GM19463 (cell line): Measurements from ENCODE around the gene SNX9.
"Not testable (repeated sequence)": the region's sequence is repeated elsewhere in the genome, so short reads cannot be mapped to it uniquely, and the experiment has no call there.

Experiments used
- ATAC-seq: cut with Tn5 transposase; IDR thresholded peaks from one replicate; pipeline ENCODE4 v1.9.1; 2021; ENCODE audit warnings: mild to moderate bottlenecking, moderate library complexity; ENCODE audit not compliant: unreplicated experiment

SNX9 gene

GRCh38 chr6:157853902-157854502 is 31.0 kb downstream of the SNX9 start:
- ATAC-seq, result no peak

GRCh38 chr6:157855325-157855724 is 32.3 kb downstream of the SNX9 start:
- no peak for ATAC-seq

DNA sequence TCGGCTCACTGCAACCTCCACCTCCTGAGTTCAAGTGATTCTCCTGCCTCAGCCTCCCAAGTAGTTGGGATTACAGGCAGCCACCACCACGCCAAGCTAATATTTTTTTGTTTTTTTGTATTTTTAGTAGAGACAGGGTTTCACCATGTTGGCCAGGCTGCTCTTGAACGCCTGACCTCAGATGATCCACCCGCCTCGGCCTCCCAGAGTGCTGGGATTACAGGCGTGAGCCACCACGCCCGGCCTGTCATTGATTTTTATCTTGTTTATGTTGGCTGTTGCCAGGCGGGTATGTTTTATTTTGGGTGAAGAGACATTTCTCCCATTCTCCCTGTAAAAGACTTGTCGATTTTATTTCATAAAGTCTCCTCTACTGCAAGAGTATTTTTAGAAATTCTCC is 32.8 kb downstream of the SNX9 start:
- not testable (repeated sequence) for ATAC-seq

DNA sequence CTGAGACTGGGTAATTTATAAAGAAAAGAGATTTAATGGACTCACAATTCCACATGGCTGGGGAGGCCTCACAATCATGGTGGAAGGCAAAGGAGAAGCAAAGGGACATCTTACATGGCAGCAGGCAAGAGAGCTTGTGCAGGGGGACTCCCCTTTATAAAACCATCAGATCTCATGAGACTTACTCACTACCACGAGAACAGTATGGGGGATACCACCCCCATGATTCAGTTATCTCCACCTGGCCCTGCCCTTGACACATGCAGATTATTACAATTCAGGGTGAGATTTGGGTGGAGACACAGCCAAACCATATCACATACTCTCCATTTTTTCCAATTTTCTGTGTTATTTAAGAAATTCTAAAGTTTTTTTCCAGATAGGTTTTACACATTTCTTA is 35.6 kb downstream of the SNX9 start:
- not testable (repeated sequence) for ATAC-seq

DNA sequence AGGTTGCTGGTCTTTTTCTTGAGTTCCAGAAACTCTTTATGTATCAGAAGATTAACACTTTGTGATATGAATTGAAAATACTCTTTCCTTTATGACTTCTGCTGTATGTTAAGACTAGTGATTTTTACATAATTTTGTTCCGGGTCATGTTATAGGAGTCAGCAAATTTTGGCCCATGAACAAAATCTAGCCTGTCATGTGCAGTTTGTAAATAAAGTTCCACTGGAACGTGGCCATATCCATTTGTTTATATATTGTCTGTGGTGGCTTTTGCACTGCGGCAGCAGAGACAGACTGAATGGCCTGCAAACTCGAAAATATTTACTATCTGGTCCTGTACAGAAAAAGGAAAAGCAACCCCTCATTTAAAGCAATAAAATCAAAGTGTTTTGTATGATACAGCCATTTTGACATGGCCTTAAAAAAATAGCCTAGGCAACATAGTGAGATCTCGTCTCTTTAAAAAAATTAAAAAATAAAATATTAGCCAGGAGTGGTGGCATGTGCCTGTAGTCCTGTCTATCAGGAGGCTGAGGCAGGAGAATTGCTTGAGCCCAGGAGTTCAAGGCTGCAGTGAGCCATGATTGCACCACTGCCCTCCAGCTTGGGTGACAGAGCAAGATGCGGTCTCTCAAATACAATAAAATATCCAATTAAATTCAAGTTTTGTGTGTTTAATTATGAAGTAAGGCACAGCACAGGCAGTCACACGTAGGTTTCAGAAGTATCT is 36.9 kb downstream of the SNX9 start:
- no peak for ATAC-seq

GRCh38 chr6:157860505-157860991 is 37.5 kb downstream of the SNX9 start:
- ATAC-seq, result no peak

GRCh38 chr6:157861184-157861583 is 38.1 kb downstream of the SNX9 start:
- no peak for ATAC-seq

DNA sequence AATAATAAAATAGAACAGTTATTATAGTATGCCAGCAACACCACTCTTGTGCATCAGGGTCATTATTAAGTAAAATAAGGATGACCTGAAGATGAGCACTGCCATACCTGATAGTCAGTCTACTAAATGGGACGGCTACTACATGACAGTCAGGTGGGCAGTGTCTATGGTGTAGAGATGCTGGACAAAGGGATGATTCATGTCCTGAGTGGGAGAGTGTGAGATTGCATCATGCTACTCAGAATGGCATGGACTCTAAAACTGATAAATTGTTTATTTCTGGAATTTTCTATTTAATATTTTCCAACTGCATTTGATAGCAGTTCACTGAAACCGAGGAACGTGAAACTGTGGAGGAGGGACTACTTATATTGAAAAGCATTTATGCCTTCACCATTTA is 38.8 kb downstream of the SNX9 start:
- ATAC-seq, result no peak

GRCh38 chr6:157862706-157863105 is 39.7 kb downstream of the SNX9 start:
- ATAC-seq, result no peak

DNA sequence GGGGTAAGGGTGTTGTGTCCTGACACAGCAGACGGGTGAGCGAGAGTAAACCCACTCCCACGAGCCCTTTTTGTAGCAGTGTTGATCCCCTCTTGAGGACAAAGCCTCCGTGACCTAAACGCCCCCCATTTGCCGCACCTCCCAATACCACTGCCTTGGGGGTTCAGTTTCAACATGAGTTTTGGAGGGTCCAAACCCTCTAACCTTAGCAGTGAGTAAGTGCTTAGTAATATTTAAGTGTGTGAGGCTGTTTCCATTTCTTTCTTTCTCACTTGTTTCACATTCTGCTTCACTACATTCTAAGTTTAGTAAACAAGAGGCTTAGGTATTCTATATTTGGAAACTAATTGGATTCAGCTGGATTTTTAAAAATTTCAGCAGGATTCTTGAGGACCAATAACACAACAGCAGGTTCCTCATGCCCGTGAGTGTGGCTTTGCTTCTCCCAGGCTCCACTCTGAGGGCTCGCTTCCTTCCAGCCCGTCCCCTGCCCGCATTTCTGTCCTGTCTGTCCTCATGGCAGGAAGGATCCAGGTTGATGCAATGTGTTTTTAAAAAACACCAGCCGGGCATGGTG is 41.2 kb downstream of the SNX9 start:
- no peak for ATAC-seq

DNA sequence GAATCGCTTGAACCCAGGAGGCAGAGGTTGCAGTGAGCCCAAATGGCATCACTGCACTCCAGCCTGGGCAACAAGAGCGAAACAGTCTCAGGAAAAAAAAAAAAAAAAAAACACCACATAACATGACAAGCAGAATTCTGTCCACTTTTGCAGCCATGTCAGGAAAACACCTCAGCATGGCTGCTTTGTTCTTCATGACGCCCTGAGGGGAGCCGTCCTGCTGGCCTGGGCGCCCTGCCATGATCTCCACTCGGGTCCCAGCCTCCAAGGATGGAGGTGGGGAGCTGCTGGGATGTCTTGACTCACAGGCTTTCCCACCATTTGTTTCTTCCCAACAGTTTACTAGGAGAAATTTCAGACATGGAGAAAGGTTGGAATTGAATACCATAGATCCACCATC is 42.2 kb downstream of the SNX9 start:
- ATAC-seq, result no peak

- no peak for ATAC-seq
Observed at GRCh38 chr6:157867155-157867559, 44.1 kb downstream of the SNX9 start.

- no peak for ATAC-seq
Observed at GRCh38 chr6:157867981-157868380, 44.9 kb downstream of the SNX9 start.

- no peak for ATAC-seq
Observed at GRCh38 chr6:157868835-157869234, 45.8 kb downstream of the SNX9 start.

GRCh38 chr6:157869673-157870302 is 46.7 kb downstream of the SNX9 start:
- no peak for ATAC-seq

GRCh38 chr6:157873735-157874344 is 50.8 kb downstream of the SNX9 start:
- ATAC-seq, result peak; percentile 78

DNA sequence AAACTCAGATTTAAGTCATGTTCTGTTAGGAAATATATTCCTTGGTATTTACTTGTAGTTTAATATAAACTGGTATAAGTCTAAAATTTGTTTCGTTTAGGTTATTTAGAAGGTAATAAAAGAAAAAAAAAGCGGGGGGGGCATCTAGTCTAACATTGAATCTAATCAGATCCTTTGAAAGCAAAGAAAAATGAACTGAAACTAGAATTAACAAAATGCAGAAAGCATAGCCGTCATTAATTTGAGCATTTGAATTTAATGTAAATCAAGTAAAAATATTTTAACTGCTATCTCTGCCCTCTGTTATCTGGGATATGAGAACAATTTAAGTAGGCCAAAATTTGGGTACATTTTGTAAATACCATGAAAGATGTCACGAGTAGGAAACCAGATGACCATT is 54.1 kb downstream of the SNX9 start:
- no peak for ATAC-seq

DNA sequence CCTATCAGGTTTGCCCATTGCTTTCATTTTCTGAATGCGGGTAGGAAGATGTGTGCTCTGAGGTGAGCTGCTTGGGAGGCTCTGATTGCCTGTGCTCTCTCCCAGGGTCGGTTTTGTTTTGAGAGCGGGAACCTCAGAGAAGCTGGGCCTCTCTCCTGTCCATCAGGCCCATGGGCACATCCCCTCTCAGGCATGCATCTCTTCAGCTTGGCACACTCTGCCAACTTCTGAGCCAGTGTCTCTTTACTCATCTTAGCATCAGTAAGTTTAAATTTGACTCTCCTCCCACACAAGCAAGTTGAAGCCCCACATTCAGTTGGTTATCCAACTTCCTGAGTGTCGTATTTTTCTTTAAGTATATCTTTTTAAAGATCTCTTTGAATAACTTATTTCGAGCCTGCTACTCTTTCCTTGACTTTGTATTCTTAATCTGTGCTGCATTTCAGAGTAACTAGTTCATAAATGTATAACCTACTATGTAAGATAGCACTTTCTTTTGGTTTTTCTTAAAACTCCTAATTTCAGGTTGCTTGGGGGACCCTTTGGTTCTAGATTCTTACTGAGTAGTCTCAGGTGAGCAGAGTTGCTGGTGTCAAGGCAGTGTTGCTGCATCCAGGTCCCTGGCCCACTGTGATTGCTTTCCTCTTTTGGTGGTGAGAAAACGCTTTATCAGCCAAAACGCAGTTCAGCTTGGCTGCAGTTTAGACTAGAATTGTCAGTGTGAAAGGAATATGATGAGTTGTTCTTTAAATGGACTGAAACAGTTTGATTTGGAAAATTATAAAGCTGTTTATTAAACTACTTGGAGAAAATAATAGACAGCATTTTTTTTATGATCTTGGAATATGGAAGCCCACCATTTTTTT is 54.8 kb downstream of the SNX9 start:
- ATAC-seq, result no peak

DNA sequence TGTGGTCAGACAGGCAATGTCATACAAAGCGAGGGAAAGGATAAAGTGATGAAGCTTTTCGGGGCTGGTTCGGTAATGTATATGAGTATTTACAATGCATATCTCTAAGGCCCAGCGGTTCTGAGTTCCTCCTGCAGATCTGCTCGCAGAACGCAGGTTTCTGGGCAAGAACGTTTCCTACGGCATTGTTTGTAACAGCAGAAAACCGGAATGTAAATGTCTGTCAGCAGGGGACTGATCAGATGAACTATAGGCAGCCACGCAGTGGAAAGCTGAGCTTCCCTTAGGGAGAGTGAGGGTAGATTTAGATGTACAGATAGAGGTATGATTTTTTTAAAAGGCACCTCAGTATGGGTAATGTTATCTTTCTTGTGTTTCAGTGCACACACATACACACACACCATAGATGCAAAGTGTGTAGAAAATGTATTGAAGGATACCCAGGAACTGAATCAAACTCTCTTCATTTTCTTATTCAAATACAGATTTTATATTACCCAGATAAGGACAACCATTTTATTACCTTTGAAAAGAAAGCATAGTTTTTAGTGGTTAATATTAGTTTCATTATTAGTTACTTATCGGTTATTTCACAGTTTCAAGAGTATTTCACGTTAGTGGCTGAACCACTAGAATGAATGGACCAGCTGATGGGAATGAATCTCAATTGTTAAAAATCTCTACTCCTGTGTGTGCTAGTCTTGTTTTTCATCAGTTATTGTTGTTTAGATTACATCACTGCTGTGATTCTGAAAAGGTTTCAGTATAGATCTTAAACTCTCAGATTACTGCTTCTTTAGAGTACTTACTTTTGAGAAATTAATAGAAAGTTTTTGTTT is 56.2 kb downstream of the SNX9 start:
- ATAC-seq, result peak; percentile 87

- ATAC-seq, result peak; percentile 45
Observed at GRCh38 chr6:157879873-157880254, 56.8 kb downstream of the SNX9 start.
